AG08396 (cell line): Measurements from ENCODE around the gene ROMO1.
A peak's percentile ranks its signal among the peaks of the same experiment; 100 is the strongest.
"Not testable (repeated sequence)": the region's sequence is repeated elsewhere in the genome, so short reads cannot be mapped to it uniquely, and the experiment has no call there.

Experiments used
- DNase-seq: peaks from one replicate; pipeline ENCODE4 v3.0.0; 2012; ENCODE audit warnings: low spot score, mixed read lengths

Gene ROMO1

GRCh38 chr20:35730583-35731468 lies 31.6 kb downstream of the ROMO1 start:
- DNase-seq: no peak

- DNase-seq: no peak
These were observed 32.2 kb downstream of the ROMO1 start for GRCh38 chr20:35731469-35731788.

GRCh38 chr20:35731862-35732643 lies 32.8 kb downstream of the ROMO1 start:
- DNase-seq: no peak

GRCh38 chr20:35732644-35732982 lies 33.4 kb downstream of the ROMO1 start:
- DNase-seq: no peak

- DNase-seq: no peak
These were observed 35.2 kb downstream of the ROMO1 start for GRCh38 chr20:35734374-35734773.

GRCh38 chr20:35734777-35735649 lies 35.8 kb downstream of the ROMO1 start:
- DNase-seq: no peak

- DNase-seq: no peak
These were observed 36.7 kb downstream of the ROMO1 start for GRCh38 chr20:35735826-35736470.

GRCh38 chr20:35737865-35738333 lies 38.7 kb downstream of the ROMO1 start:
- no peak for DNase-seq

GRCh38 chr20:35738410-35739179 lies 39.4 kb downstream of the ROMO1 start:
- DNase-seq: no peak

GRCh38 chr20:35739294-35740163 lies 40.3 kb downstream of the ROMO1 start:
- DNase-seq: no peak

- DNase-seq: peak; percentile 94
These were observed 42.9 kb downstream of the ROMO1 start, which contains the start of gene RBM39 for GRCh38 chr20:35741892-35742740. TSS of gene RBM39 (minus strand) at chr20:35742260. CDS start at chr20:35740874, 1,386 bp downstream.

- no peak for DNase-seq
These were observed 43.7 kb downstream of the ROMO1 start for GRCh38 chr20:35742741-35743523.

GRCh38 chr20:35743693-35744491 lies 44.7 kb downstream of the ROMO1 start:
- no peak for DNase-seq

GRCh38 chr20:35744492-35744841 lies 45.3 kb downstream of the ROMO1 start:
- DNase-seq: not testable (repeated sequence)
